Activated CD4-positive, alpha-beta T cell treated with anti-CD3 and anti-CD28 coated beads, Interleukin-2, amount 50 U/mL, for 16 hours (primary cell): Measurements from ENCODE around the gene GLT6D1.

ENCODE experiments used
- DNase-seq: peaks from one replicate; pipeline ENCODE4 v3.0.0-alpha.2; 2020

The GLT6D1 gene

GRCh38 chr9:135620558-135620957 lies 18.8 kb downstream of the GLT6D1 start:
- DNase-seq: no peak

GRCh38 chr9:135619599-135619886 lies 19.8 kb downstream of the GLT6D1 start:
- no peak for DNase-seq

GRCh38 chr9:135618866-135619598 lies 20.3 kb downstream of the GLT6D1 start:
- DNase-seq: no peak

- no peak for DNase-seq
Observed at GRCh38 chr9:135617991-135618411, 21.3 kb downstream of the GLT6D1 start.

- no peak for DNase-seq
Observed at GRCh38 chr9:135617538-135617900, 21.8 kb downstream of the GLT6D1 start.

GRCh38 chr9:135616619-135617537 lies 22.5 kb downstream of the GLT6D1 start:
- DNase-seq: no peak

- DNase-seq: no peak
Observed at GRCh38 chr9:135615666-135616618, 23.4 kb downstream of the GLT6D1 start.

GRCh38 chr9:135614821-135615665 lies 24.3 kb downstream of the GLT6D1 start:
- DNase-seq: no peak

- DNase-seq: no peak
Observed at GRCh38 chr9:135613946-135614805, 25.2 kb downstream of the GLT6D1 start.

- no peak for DNase-seq
Observed at GRCh38 chr9:135612981-135613910, 26.1 kb downstream of the GLT6D1 start.

GRCh38 chr9:135612437-135612836 lies 26.9 kb downstream of the GLT6D1 start:
- DNase-seq: no peak

GRCh38 chr9:135611875-135612209 lies 27.5 kb downstream of the GLT6D1 start:
- DNase-seq: no peak

GRCh38 chr9:135611142-135611874 lies 28.0 kb downstream of the GLT6D1 start:
- DNase-seq: no peak

GRCh38 chr9:135610290-135611141 lies 28.8 kb downstream of the GLT6D1 start:
- DNase-seq: no peak

- no peak for DNase-seq
Observed at GRCh38 chr9:135609366-135609955, 29.9 kb downstream of the GLT6D1 start.

GRCh38 chr9:135608999-135609317 lies 30.4 kb downstream of the GLT6D1 start:
- no peak for DNase-seq

GRCh38 chr9:135608294-135608998 lies 30.9 kb downstream of the GLT6D1 start:
- no peak for DNase-seq
